HG03432 (cell line): ENCODE measurements around the gene PTER.

Experiments used
- ATAC-seq: cut with Tn5 transposase; IDR thresholded peaks from one replicate; pipeline ENCODE4 v1.9.1; 2021; ENCODE audit warnings: mild to moderate bottlenecking, moderate library complexity; ENCODE audit not compliant: unreplicated experiment

The PTER gene

DNA sequence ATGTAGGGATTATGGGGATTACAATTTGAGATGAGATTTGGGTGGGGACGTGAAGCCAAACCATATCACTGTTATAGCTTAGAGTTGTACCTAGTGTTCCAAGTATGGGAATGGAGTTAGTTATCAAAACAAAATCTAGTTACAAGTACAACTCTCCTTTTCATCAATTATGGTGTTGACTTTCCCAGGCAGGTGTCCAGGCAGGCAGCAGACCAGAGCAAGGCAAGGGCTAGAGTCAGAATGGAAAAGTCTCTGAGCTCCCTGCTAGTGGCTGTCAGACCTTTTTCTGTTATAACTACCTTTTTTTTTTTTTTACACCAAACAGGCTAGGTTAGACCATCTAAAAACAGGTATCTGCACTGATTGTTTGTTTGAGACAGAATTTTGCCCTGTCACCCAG lies 29.2 kb downstream of the PTER start:
- no peak for ATAC-seq

- no peak for ATAC-seq
Measured at GRCh38 chr10:16470747-16471146, 33.9 kb downstream of the PTER start.

- ATAC-seq = no peak
Measured at GRCh38 chr10:16472828-16473227, 36.0 kb downstream of the PTER start.

- ATAC-seq = no peak
Measured at GRCh38 chr10:16477757-16478156, 40.9 kb downstream of the PTER start.

DNA sequence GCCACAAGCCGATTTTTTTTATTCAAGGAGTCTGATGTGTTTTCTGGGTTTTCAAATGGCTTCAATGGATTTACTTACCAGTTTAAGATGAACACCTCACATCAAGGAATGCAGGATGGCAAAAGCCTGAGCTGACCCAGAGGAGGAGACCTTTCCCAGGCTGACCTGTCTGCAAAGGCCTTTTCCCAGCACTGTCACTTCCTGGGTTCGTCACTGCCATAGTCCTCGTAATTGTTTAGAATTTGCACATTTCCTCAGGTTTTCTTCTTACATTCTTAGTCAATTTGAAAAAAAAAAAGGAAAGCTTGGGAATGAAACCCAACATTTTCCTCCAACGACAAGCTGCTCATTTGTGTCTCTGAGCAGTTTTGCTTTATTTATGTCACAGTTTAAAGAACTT lies 42.0 kb downstream of the PTER start:
- ATAC-seq = no peak

GRCh38 chr10:16481052-16481728 lies 44.4 kb downstream of the PTER start:
- no peak for ATAC-seq

GRCh38 chr10:16483241-16483917 lies 46.6 kb downstream of the PTER start:
- ATAC-seq = no peak

- no peak for ATAC-seq
Measured at GRCh38 chr10:16490511-16490910, 53.7 kb downstream of the PTER start.

DNA sequence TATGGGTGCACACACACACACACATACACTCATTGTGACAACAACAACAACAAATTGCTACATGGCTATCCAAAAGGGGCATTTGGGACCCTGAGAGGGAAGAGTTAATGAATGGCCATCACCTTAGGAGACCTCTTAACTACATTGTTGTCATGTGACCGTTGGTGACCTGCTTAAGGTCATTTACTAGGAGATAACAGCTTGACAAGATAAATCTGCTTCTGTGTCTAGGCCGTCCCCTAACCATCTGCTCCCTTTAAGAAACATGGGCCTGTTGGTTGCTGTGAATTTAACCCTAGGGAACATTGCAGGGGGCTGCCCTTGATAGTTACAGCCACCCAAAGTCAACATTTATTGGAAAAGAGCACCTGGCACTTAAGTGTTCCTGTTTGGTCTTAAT lies 55.1 kb downstream of the PTER start:
- no peak for ATAC-seq

- no peak for ATAC-seq
Measured at GRCh38 chr10:16493884-16494536, 57.2 kb downstream of the PTER start.

DNA sequence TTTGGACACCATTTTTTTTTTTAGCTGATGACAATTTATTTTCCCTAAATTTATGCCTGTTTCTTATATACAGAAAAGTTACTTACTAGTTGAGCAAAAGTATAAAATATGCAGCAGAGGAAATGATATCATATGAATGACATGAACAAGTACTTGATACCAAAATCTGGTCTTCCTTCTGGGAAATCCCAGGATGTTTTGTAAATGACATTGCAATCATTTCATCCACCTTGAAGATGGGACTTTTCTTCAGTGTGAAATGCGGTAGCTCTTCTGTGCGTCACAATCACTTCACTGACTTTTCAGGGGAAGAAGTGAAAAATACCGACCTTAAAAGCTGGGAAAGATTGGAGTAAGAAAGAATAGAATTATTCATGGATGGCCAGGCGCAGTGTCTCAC lies 61.1 kb downstream of the PTER start:
- no peak for ATAC-seq

DNA sequence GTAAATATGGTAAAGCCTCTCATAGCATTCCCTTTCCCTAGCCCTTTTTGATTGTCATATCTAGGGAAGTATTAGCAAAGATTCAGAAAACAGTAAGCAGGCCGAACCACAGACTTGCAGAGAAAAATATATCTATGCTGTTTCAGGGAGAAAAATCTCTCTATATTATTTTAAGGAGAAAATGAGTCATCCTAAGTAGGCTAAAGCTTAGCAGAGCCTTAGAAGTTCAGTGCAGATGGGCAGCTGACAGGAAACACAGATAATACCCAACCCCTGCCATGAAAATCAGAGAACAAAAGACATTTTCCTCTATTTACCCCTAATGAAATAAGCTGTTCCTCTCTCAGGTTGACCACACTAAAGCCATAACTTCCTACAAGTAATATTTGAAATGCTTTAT lies 68.4 kb downstream of the PTER start:
- no peak for ATAC-seq

GRCh38 chr10:16509996-16510395 lies 73.2 kb downstream of the PTER start:
- ATAC-seq = no peak

- ATAC-seq = no peak
Measured at GRCh38 chr10:16510843-16511242, 74.0 kb downstream of the PTER start.

DNA sequence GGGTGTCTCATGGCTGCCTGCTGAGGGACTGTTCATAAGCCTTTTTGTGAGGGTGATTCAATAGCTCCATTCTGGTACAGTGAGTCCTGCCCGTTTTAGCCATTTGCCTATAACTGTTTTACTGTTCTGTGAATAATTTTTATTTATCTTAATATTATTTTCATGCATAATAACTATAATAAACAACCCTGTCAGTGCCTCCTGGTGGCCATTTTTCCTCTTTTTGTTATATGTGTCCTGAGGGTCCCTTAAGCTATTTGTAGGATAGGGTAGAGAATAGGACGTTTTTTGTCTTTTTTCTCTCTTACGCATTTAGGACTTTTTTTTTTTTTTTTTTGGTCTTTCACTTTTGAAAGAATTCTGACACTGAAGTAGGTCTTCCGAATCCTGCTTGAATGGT lies 82.0 kb downstream of the PTER start:
- ATAC-seq = no peak

DNA sequence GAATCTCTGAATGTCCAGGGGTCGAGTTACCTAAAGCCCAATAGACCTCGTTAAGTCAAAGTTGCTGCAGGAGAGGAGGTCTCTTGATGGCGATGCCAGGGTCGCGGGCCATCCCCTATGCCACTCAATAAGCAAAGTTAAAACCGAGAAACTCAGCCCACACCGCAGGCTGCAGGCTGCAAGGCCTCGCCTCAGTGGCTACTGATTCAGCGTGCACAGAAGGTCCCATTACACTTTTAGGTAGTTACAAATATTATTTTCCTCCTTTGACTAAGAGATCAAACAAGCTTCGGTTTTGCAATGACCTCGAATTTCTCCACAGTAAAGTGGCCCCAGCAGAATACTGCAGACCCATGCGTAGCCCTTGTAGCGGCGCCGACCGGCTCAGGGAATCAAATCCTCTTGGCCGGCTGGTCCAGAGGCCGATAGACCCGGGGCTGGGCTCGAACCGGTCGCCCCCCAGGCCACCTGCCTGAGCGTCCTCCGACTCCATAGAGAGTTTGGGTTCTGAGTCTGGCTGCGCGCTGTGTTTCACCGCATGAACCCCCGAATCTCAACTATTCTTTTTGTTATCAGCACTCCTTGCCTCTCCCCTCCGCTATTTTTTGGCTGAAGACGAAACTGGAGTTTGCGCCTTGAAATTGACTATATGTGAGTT lies 82.6 kb downstream of the PTER start:
- peak; percentile 30 for ATAC-seq

DNA sequence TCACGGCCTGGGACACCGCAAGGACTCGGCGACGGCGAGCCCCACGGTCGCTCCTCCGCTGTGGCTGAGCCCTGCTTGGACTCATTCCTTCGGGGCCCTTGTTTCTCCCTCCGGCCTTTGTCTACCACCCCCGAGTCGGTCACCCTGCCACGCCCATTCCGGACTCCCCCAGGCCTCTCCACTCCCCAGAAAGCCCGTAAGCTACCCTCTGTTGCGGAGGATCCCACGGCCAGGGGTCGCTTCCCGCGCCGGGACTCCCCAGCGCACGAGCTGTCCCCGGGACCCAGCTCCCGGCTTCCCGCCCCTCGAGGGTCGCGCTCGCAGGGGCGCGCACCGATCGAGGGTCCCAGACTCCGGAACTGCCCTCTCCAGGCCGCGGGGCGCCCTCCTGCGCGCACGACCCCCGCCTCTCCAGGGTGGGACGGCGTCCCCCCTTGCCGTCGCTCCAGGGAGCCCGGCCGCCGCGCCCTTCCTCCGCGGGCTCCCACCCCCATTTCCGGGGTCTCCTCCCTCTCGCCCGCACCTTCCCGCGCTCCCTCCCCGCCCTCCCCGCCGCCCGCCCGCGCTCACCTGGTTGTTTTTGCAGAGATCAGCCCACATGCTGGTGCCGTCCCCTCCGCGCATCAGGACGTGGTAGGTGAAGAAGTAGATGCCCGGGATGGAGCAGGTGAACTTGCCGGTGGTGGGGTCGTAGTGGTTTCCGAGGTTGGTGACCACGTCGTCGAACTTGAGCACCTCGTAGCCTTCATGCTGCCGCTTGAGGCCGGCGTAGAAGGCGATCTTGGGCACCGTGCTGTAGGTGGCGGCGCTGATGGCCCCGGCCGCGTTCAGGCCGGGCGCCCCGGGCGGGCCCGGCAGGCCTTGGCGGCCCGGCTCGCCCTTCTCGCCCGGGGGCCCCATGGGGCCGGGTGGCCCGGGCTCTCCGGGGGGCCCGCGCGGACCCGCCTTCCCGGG lies 83.4 kb downstream of the PTER start:
- peak; percentile 39 for ATAC-seq

GRCh38 chr10:16520900-16521299 lies 84.1 kb downstream of the PTER start:
- ATAC-seq = peak; percentile 64

- ATAC-seq = peak; percentile 46
Measured at GRCh38 chr10:16521311-16522016, 84.7 kb downstream of the PTER start, which contains the start of gene C1QL3. TSS of gene C1QL3 (minus strand) at chr10:16521879. CDS start at chr10:16521065, 814 bp downstream.

GRCh38 chr10:16527452-16527851 lies 90.6 kb downstream of the PTER start:
- ATAC-seq = no peak
